PC-3 (cell line): ENCODE results near the gene TANC1. TPM values are rescaled to one million over a fixed set of nuclear protein-coding genes. Genes with fewer than 3 reads are reported as not detected.

ENCODE experiments used
- ATAC-seq: fragments of 200-7000 bp; cut with Tn5 transposase; 2 replicates; pipeline ENCODE4 v1.9.1; 2020; ENCODE audit warnings: mild to moderate bottlenecking, moderate library complexity
- BruUV-seq: library from RNA; stranded (reverse); fragments of 400-500 nt; replicated peaks from 2 replicates; lab custom pipeline; 2021; lab: Mats Ljungman, UMichigan
- CTCF ChIA-PET: fragments of 300-600 bp; sonication (Branson Sonifier 250); formaldehyde crosslinking; loops from one replicate; lab custom pipeline; 2022; ENCODE audit warnings: antibody characterized with exemption; lab: Charles Lee
- POLR2A ChIA-PET: fragments of 300-600 bp; sonication (Branson Sonifier 250); formaldehyde crosslinking; loops from one replicate; lab custom pipeline; 2022; ENCODE audit warnings: antibody characterized with exemption; ENCODE audit not compliant: unreplicated experiment; lab: Charles Lee
- DNase-seq: peaks from one replicate; pipeline ENCODE4 v3.0.0-alpha.2; 2015
- H2AFZ ChIP-seq: fragments of 300-600 bp; sonication (generic); 2 replicates; pipeline ENCODE4 v1.6.0; 2016; ENCODE audit warnings: antibody characterized with exemption, low read length
- H3F3A ChIP-seq: fragments of 300-600 bp; sonication (generic); one replicate; pipeline ENCODE4 v1.6.0; 2017; ENCODE audit warnings: antibody characterized with exemption, low read length, control low read depth, mild to moderate bottlenecking; ENCODE audit not compliant: unreplicated experiment
- H3K27ac ChIP-seq: fragments of 300-600 bp; sonication (generic); 2 replicates; pipeline ENCODE4 v1.5.1; 2016; ENCODE audit warnings: mild to moderate bottlenecking, low read length
- H3K27me3 ChIP-seq: fragments of 300-600 bp; sonication (generic); 2 replicates; pipeline ENCODE4 v1.6.1; 2016; ENCODE audit warnings: low read length, mixed read lengths
- H3K36me3 ChIP-seq: fragments of 300-600 bp; sonication (generic); 2 replicates; pipeline ENCODE4 v1.6.1; 2016; ENCODE audit warnings: low read depth, mixed run types, low read length, mixed read lengths
- H3K4me1 ChIP-seq: fragments of 300-600 bp; sonication (generic); 2 replicates; pipeline ENCODE4 v1.5.1; 2016; ENCODE audit warnings: low read length; ENCODE audit not compliant: insufficient read depth
- H3K4me2 ChIP-seq: fragments of 300-600 bp; sonication (generic); 2 replicates; pipeline ENCODE4 v1.6.0; 2016; ENCODE audit warnings: low read length
- H3K4me3 ChIP-seq: fragments of 300-600 bp; sonication (generic); 2 replicates; pipeline ENCODE4 v1.5.1; 2016; ENCODE audit warnings: mild to moderate bottlenecking, low read length, mixed read lengths
- H3K79me2 ChIP-seq: fragments of 300-600 bp; sonication (generic); 2 replicates; pipeline ENCODE4 v1.6.1; 2017; ENCODE audit warnings: low read length, mixed read lengths
- H3K9ac ChIP-seq: fragments of 300-600 bp; sonication (generic); 2 replicates; pipeline ENCODE4 v1.6.0; 2016; ENCODE audit warnings: mild to moderate bottlenecking, low read length
- H3K9me2 ChIP-seq: fragments of 300-600 bp; sonication (generic); replicated peaks from 2 replicates; pipeline ENCODE4 v1.6.1; 2016; ENCODE audit warnings: mixed run types, low read length, mixed read lengths
- H3K9me3 ChIP-seq: fragments of 300-600 bp; sonication (generic); 2 replicates; pipeline ENCODE4 v1.6.1; 2016; ENCODE audit warnings: low read length, mixed read lengths
- H4K20me1 ChIP-seq: fragments of 300-600 bp; sonication (generic); 2 replicates; pipeline ENCODE4 v1.6.1; 2016; ENCODE audit warnings: low read length, mixed read lengths
- CTCF ChIP-seq: fragments of 300-600 bp; sonication (generic); conservative IDR thresholded peaks from 2 replicates; pipeline ENCODE4 v1.5.1; 2017; ENCODE audit warnings: antibody characterized with exemption, low read depth, mild to moderate bottlenecking, low read length
- EZH2 ChIP-seq: fragments of 300-600 bp; sonication (generic); IDR thresholded peaks from one replicate; pipeline ENCODE4 v1.6.1; 2017; ENCODE audit warnings: antibody characterized with exemption, mild to moderate bottlenecking, low read length; ENCODE audit not compliant: unreplicated experiment
- EZH2phosphoT487 ChIP-seq: fragments of 300-600 bp; sonication (generic); IDR thresholded peaks from 2 replicates; pipeline ENCODE4 v1.6.1; 2018; ENCODE audit warnings: mild to moderate bottlenecking, antibody characterized with exemption, low read length, borderline replicate concordance
- intact Hi-C: fragments of 100-400 bp; cut with micrococcal nuclease; formaldehyde crosslinking; loops from 2 replicates; pipeline ENCODE4 v1.9.0; 2023
- total RNA-seq: library from RNA; depleted of rRNA; stranded (reverse); fragments of >200 nt; gene quantifications from 2 replicates; pipeline ENCODE4 v1.2.3, GENCODE V29; 2014

Gene TANC1
- total RNA-seq, 1 experiment from 2014 or later, result 17.6 TPM

DNA sequence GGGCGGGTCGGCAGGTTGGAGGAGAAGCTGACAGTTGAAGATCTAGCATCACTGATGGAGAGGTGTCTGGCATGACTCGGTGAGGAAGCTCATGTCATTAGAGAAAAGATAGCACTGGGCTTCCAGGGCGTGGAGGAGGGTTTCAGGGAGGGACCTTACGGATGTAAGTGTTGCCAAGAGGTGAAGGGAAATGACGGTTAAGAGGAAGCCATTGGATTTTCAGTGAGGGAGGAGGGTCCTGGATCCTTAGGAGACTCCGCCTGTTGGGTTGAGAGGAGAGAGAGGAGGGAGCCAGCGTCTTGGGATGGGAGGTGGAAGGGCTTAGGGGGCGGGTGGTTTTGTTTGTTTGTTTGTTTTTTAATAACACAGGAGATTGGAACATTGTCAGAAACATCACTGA is 214.9 kb downstream of the TANC1 start:
- H3K4me1 ChIP-seq, result no peaks in the 10 kb centered on the region
- H3K79me2 ChIP-seq, result no peaks in the 10 kb centered on the region
- no peak overlapping the region for H2AFZ ChIP-seq
- intact Hi-C loops, result no loop called here
- H3K9me2 ChIP-seq, result no peaks in the 10 kb centered on the region
- no peak overlapping the region for H3K4me2 ChIP-seq
- ChIA-PET CTCF (no interaction called here), POLR2A (no interaction called here)
- H3K36me3 ChIP-seq, result peaks cover 6% of the 10 kb centered on the region; the same call in 1 of the 2 replicates
- no peak overlapping the region for H3K9ac ChIP-seq
- DNase-seq, result no peak
- no peaks in the 10 kb centered on the region for H3K9me3 ChIP-seq
- no peak for TF ChIP-seq EZH2
- TF ChIP-seq CTCF, result no peak
- no peak for TF ChIP-seq EZH2phosphoT487
- no peak overlapping the region for H3K4me3 ChIP-seq
- H3F3A ChIP-seq, result no peaks in the 10 kb centered on the region
- H4K20me1 ChIP-seq, result no peaks in the 10 kb centered on the region
- H3K27me3 ChIP-seq, result no peaks in the 10 kb centered on the region
- BruUV-seq, result no TSS peak
- ATAC-seq, result no peak
- H3K27ac ChIP-seq, result no peak overlapping the region

DNA sequence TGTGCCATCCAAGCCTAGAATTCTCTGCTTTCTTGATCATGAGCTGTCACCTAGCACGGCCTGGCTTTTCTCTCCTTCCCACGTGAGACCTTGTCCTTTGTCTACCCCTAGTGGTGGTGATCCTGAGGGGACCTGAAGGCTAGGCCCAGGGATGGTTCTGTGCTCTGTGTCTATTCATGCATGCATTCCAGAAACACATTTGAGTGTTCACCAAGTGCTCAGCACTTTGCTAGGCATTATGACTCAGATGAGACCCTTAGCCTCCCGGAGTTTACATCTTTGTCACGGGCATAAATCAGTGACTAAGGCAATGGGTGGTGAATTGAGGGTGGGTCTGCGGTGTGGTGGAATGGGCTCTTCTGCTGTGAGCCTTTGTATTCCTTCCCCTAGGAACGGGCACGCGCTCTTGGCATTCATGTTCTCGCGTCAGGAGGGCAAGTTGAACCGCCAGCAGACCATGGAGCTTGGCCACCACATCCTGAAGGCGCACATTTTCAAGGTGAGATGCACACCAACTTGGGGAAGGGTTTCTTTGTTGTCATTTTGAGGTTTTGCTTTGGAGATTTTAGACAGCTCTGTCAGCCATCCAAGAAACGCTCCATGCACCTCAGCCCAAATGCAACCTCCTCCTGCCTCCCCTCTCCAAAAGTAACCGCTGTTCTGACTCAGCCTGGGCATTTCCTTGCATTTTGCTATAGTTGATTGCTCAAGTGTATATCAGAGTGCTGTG is 217.1 kb downstream of the TANC1 start:
- H3K4me1 ChIP-seq, result no peaks in the 10 kb centered on the region
- TF ChIP-seq EZH2phosphoT487 (no peak), CTCF (peak; percentile 63), EZH2 (no peak)
- peaks cover 6% of the 10 kb centered on the region; the same call in 1 of the 2 replicates for H3K36me3 ChIP-seq
- peak; percentile 74 for ATAC-seq
- CTCF ChIA-PET, result no interaction called here
- H3K4me2 ChIP-seq, result no peak overlapping the region
- H3K27ac ChIP-seq, result no peak overlapping the region
- no peaks in the 10 kb centered on the region for H3F3A ChIP-seq
- no peak overlapping the region for H2AFZ ChIP-seq
- no peaks in the 10 kb centered on the region for H3K9me2 ChIP-seq
- no TSS peak for BruUV-seq
- DNase-seq, result peak; percentile 31
- intact Hi-C loops, result loop anchor here (1.0 kb wide), 1 partner anchor 284 kb away; no protein-coding TSS in a partner anchor
- no peaks in the 10 kb centered on the region for H4K20me1 ChIP-seq
- no peaks in the 10 kb centered on the region for H3K9me3 ChIP-seq
- H3K9ac ChIP-seq, result no peak overlapping the region
- H3K79me2 ChIP-seq, result no peaks in the 10 kb centered on the region
- no peak overlapping the region for H3K4me3 ChIP-seq
- POLR2A ChIA-PET, result interaction anchor here (0.5 kb wide), 1 partner anchor 199 kb away, joined by 3 read pairs; no protein-coding TSS in a partner anchor
- no peaks in the 10 kb centered on the region for H3K27me3 ChIP-seq

GRCh38 chr2:159186462-159186861 is 218.0 kb downstream of the TANC1 start:
- no peak overlapping the region for H3K27ac ChIP-seq

More at GRCh38 chr2:159186462-159186861, 218.0 kb downstream of the TANC1 start:
- ATAC-seq, result no peak
- no TSS peak for BruUV-seq
- no peaks in the 10 kb centered on the region for H3F3A ChIP-seq
- H3K79me2 ChIP-seq, result no peaks in the 10 kb centered on the region
- intact Hi-C loops, result no loop called here
- ChIA-PET POLR2A (interaction anchor here (0.5 kb wide), 1 partner anchor 199 kb away, joined by 3 read pairs; no protein-coding TSS in a partner anchor), CTCF (no interaction called here)
- no peak overlapping the region for H3K9ac ChIP-seq
- H3K9me2 ChIP-seq, result no peaks in the 10 kb centered on the region
- TF ChIP-seq EZH2phosphoT487 (no peak), CTCF (no peak), EZH2 (no peak)
- H2AFZ ChIP-seq, result no peak overlapping the region
- DNase-seq, result no peak
- H3K27me3 ChIP-seq, result no peaks in the 10 kb centered on the region
- H3K4me3 ChIP-seq, result no peak overlapping the region
- no peak overlapping the region for H3K4me2 ChIP-seq
- H3K4me1 ChIP-seq, result no peaks in the 10 kb centered on the region
- H4K20me1 ChIP-seq, result no peaks in the 10 kb centered on the region
- H3K9me3 ChIP-seq, result no peaks in the 10 kb centered on the region
- peaks cover 6% of the 10 kb centered on the region; the same call in 1 of the 2 replicates for H3K36me3 ChIP-seq
